WTC11 (cell line): Measurements from ENCODE around the gene CRAMP1. TPM values are rescaled to one million over a fixed set of nuclear protein-coding genes. Genes with fewer than 3 reads are reported as not detected.

Experiments used
- ATAC-seq: fragments of 200-7000 bp; cut with Tn5 transposase; 2 replicates; pipeline ENCODE4 v1.10.0; 2021; ENCODE audit warnings: mild to moderate bottlenecking, moderate library complexity
- CTCF ChIA-PET: fragments of 300-600 bp; sonication (Branson Sonifier 250); formaldehyde crosslinking; loops from one replicate; lab custom pipeline; 2021; ENCODE audit warnings: antibody characterized with exemption; lab: Charles Lee
- POLR2A ChIA-PET: fragments of 350-600 bp; sonication (Branson Sonifier 250); formaldehyde crosslinking; loops from one replicate; lab custom pipeline; 2021; ENCODE audit warnings: antibody characterized with exemption; lab: Charles Lee
- DNase-seq: peaks from one replicate; pipeline ENCODE4 v3.0.0; 2021; ENCODE audit warnings: low spot score
- H3K27ac Mint-ChIP-seq: 2 replicates; pipeline ENCODE4 v1.8.0; 2021; ENCODE audit warnings: mixed read lengths
- H3K27me3 Mint-ChIP-seq: 2 replicates; pipeline ENCODE4 v1.8.0; 2021; ENCODE audit warnings: low read depth, mild to moderate bottlenecking, moderate library complexity, mixed read lengths
- H3K36me3 Mint-ChIP-seq: 2 replicates; pipeline ENCODE4 v1.8.0; 2021; ENCODE audit warnings: mixed read lengths
- H3K4me1 Mint-ChIP-seq: 2 replicates; pipeline ENCODE4 v1.8.0; 2022; ENCODE audit warnings: mixed read lengths
- H3K4me3 Mint-ChIP-seq: 2 replicates; pipeline ENCODE4 v1.8.0; 2021; ENCODE audit warnings: mild to moderate bottlenecking, moderate library complexity, mixed read lengths
- H3K9me3 Mint-ChIP-seq: 2 replicates; pipeline ENCODE4 v1.8.0; 2021; ENCODE audit warnings: mixed read lengths
- AR ChIP-seq: fragments of 250-450 bp; sonication (Bioruptor Pico); IDR thresholded peaks from 2 replicates; pipeline ENCODE4 v1.9.0; 2021; ENCODE audit warnings: mild to moderate bottlenecking
- ATF2 ChIP-seq: sonication (generic); formaldehyde crosslinking; IDR thresholded peaks from 2 replicates; pipeline ENCODE4 v1.8.1; 2022; ENCODE audit warnings: low read depth, missing genetic modification reagents, borderline replicate concordance
- CDX4 ChIP-seq: fragments of 250-450 bp; sonication (Bioruptor Pico); IDR thresholded peaks from 2 replicates; pipeline ENCODE4 v1.9.0; 2021; ENCODE audit warnings: moderate library complexity, mild to moderate bottlenecking, inconsistent platforms, borderline replicate concordance
- CREB1 ChIP-seq: sonication (generic); formaldehyde crosslinking; IDR thresholded peaks from 2 replicates; pipeline ENCODE4 v1.8.0; 2023; ENCODE audit warnings: mild to moderate bottlenecking, missing genetic modification reagents
- E2F5 ChIP-seq: sonication (generic); formaldehyde crosslinking; IDR thresholded peaks from 2 replicates; pipeline ENCODE4 v1.8.1; 2022; ENCODE audit warnings: mild to moderate bottlenecking, moderate library complexity, missing genetic modification reagents
- FOXK1 ChIP-seq: sonication (generic); formaldehyde crosslinking; IDR thresholded peaks from 2 replicates; pipeline ENCODE4 v1.8.0; 2022; ENCODE audit warnings: mild to moderate bottlenecking, moderate library complexity, missing genetic modification reagents
- GRHL2 ChIP-seq: fragments of 250-450 bp; sonication (Bioruptor Pico); IDR thresholded peaks from 2 replicates; pipeline ENCODE4 v1.8.0; 2022; ENCODE audit warnings: mild to moderate bottlenecking, moderate library complexity; ENCODE audit not compliant: insufficient replicate concordance, severe bottlenecking
- JAZF1 ChIP-seq: fragments of 250-450 bp; sonication (Bioruptor Pico); IDR thresholded peaks from 2 replicates; pipeline ENCODE4 v1.9.0; 2021; ENCODE audit warnings: moderate library complexity, mild to moderate bottlenecking, inconsistent platforms
- NFATC4 ChIP-seq: fragments of 250-450 bp; sonication (Bioruptor Pico); IDR thresholded peaks from 2 replicates; pipeline ENCODE4 v1.9.0; 2021; ENCODE audit warnings: mild to moderate bottlenecking
- NFE2L1 ChIP-seq: sonication (generic); formaldehyde crosslinking; IDR thresholded peaks from 2 replicates; pipeline ENCODE4 v1.8.1; 2023; ENCODE audit warnings: missing genetic modification reagents
- NR1H2 ChIP-seq: sonication (generic); formaldehyde crosslinking; IDR thresholded peaks from 2 replicates; pipeline ENCODE4 v1.9.0; 2021; ENCODE audit warnings: mild to moderate bottlenecking, moderate library complexity, missing genetic modification reagents
- RELA ChIP-seq: sonication (generic); formaldehyde crosslinking; IDR thresholded peaks from 2 replicates; pipeline ENCODE4 v1.8.1; 2022; ENCODE audit warnings: missing genetic modification reagents, mild to moderate bottlenecking, borderline replicate concordance
- ZNF263 ChIP-seq: sonication (generic); formaldehyde crosslinking; IDR thresholded peaks from 2 replicates; pipeline ENCODE4 v1.8.1; 2022; ENCODE audit warnings: low read depth, mild to moderate bottlenecking, moderate library complexity, missing genetic modification reagents
- ZNF317 ChIP-seq: sonication (generic); formaldehyde crosslinking; IDR thresholded peaks from 2 replicates; pipeline ENCODE4 v1.8.1; 2023; ENCODE audit warnings: low read depth, mild to moderate bottlenecking, moderate library complexity, missing genetic modification reagents, borderline replicate concordance
- total RNA-seq: library from RNA; stranded (reverse); gene quantifications from 3 replicates; pipeline ENCODE4 v1.2.3, GENCODE V29; 2021
- TF ChIP-seq, protein P1 (sequence below): sonication (generic); formaldehyde crosslinking; IDR thresholded peaks from 2 replicates; pipeline ENCODE4 v1.8.0; 2023; ENCODE audit warnings: missing genetic modification reagents, mild to moderate bottlenecking, borderline replicate concordance
- TF ChIP-seq, protein P2 (sequence below): sonication (generic); formaldehyde crosslinking; IDR thresholded peaks from 2 replicates; pipeline ENCODE4 v1.8.0; 2023; ENCODE audit warnings: missing genetic modification reagents
- TF ChIP-seq, protein P3 (sequence below): sonication (generic); formaldehyde crosslinking; IDR thresholded peaks from 2 replicates; pipeline ENCODE4 v1.8.0; 2022; ENCODE audit warnings: mild to moderate bottlenecking, missing genetic modification reagents
- TF ChIP-seq, protein P4 (sequence below): sonication (generic); formaldehyde crosslinking; IDR thresholded peaks from 2 replicates; pipeline ENCODE4 v1.8.0; 2022; ENCODE audit warnings: mild to moderate bottlenecking, missing genetic modification reagents

Gene CRAMP1
- total RNA-seq, 1 experiment from 2014 or later, result 27.4 TPM

DNA sequence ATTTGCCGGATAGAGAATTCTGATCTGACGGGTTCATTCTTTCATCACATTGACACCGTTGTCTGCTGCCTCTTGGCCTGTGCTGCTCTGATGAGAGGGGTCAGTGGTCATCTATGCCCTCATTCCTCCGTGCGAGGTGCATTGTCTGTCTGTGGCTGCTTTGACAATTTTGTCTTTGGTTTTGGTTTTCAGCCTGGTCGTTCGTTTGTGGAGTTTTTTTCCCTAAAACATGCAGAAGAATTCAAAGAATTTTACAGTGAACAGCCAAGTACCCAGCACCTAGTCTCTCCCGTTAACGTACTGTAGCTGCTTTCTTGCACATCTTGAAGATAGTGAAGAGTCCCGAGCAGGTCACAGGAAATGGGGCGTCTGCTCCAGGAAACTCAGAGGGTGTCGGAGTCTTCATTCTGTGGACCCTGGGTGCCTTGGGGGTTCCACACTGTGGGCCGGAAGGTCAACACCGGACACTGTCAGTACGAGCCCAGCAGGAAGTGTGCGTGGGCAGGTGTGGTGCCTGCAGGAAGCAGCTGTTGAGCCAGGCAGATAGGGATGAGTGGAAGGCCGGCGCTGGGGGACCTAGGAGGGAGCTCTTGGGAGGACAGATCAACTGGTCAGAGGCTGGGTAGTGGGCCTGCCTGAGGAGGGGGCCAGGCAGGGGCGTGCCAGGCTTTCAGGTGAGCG lies 28.2 kb downstream of the CRAMP1 start:
- peaks cover 44% of the 10 kb centered on the region for H3K36me3 Mint-ChIP-seq
- no peak for DNase-seq
- TF ChIP-seq E2F5 (CRISPR knock-in tag) (no peak), JAZF1 (CRISPR knock-in tag) (no peak), NFATC4 (CRISPR knock-in tag) (no peak), ZNF263 (CRISPR knock-in tag) (no peak), ZNF317 (CRISPR knock-in tag) (no peak), RELA (CRISPR knock-in tag) (no peak), FOXK1 (CRISPR knock-in tag) (no peak), ATF2 (CRISPR knock-in tag) (no peak), AR (CRISPR knock-in tag) (no peak), NR1H2 (CRISPR knock-in tag) (no peak), CDX4 (CRISPR knock-in tag) (no peak), CREB1 (CRISPR knock-in tag) (no peak), NFE2L1 (CRISPR knock-in tag) (no peak), GRHL2 (CRISPR knock-in tag) (no peak)
- TF ChIP-seq, protein P1, sequence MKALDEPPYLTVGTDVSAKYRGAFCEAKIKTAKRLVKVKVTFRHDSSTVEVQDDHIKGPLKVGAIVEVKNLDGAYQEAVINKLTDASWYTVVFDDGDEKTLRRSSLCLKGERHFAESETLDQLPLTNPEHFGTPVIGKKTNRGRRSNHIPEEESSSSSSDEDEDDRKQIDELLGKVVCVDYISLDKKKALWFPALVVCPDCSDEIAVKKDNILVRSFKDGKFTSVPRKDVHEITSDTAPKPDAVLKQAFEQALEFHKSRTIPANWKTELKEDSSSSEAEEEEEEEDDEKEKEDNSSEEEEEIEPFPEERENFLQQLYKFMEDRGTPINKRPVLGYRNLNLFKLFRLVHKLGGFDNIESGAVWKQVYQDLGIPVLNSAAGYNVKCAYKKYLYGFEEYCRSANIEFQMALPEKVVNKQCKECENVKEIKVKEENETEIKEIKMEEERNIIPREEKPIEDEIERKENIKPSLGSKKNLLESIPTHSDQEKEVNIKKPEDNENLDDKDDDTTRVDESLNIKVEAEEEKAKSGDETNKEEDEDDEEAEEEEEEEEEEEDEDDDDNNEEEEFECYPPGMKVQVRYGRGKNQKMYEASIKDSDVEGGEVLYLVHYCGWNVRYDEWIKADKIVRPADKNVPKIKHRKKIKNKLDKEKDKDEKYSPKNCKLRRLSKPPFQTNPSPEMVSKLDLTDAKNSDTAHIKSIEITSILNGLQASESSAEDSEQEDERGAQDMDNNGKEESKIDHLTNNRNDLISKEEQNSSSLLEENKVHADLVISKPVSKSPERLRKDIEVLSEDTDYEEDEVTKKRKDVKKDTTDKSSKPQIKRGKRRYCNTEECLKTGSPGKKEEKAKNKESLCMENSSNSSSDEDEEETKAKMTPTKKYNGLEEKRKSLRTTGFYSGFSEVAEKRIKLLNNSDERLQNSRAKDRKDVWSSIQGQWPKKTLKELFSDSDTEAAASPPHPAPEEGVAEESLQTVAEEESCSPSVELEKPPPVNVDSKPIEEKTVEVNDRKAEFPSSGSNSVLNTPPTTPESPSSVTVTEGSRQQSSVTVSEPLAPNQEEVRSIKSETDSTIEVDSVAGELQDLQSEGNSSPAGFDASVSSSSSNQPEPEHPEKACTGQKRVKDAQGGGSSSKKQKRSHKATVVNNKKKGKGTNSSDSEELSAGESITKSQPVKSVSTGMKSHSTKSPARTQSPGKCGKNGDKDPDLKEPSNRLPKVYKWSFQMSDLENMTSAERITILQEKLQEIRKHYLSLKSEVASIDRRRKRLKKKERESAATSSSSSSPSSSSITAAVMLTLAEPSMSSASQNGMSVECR (CRISPR knock-in tag), result no peak
- TF ChIP-seq, protein P2, sequence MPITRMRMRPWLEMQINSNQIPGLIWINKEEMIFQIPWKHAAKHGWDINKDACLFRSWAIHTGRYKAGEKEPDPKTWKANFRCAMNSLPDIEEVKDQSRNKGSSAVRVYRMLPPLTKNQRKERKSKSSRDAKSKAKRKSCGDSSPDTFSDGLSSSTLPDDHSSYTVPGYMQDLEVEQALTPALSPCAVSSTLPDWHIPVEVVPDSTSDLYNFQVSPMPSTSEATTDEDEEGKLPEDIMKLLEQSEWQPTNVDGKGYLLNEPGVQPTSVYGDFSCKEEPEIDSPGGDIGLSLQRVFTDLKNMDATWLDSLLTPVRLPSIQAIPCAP (CRISPR knock-in tag), result no peak
- TF ChIP-seq, protein P3, sequence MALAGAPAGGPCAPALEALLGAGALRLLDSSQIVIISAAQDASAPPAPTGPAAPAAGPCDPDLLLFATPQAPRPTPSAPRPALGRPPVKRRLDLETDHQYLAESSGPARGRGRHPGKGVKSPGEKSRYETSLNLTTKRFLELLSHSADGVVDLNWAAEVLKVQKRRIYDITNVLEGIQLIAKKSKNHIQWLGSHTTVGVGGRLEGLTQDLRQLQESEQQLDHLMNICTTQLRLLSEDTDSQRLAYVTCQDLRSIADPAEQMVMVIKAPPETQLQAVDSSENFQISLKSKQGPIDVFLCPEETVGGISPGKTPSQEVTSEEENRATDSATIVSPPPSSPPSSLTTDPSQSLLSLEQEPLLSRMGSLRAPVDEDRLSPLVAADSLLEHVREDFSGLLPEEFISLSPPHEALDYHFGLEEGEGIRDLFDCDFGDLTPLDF (CRISPR knock-in tag), result no peak
- TF ChIP-seq, protein P4, sequence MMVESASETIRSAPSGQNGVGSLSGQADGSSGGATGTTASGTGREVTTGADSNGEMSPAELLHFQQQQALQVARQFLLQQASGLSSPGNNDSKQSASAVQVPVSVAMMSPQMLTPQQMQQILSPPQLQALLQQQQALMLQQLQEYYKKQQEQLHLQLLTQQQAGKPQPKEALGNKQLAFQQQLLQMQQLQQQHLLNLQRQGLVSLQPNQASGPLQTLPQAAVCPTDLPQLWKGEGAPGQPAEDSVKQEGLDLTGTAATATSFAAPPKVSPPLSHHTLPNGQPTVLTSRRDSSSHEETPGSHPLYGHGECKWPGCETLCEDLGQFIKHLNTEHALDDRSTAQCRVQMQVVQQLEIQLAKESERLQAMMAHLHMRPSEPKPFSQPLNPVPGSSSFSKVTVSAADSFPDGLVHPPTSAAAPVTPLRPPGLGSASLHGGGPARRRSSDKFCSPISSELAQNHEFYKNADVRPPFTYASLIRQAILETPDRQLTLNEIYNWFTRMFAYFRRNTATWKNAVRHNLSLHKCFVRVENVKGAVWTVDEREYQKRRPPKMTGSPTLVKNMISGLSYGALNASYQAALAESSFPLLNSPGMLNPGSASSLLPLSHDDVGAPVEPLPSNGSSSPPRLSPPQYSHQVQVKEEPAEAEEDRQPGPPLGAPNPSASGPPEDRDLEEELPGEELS (CRISPR knock-in tag), result no peak
- ATAC-seq, result no peak
- no peak overlapping the region for H3K27ac Mint-ChIP-seq
- no peaks in the 10 kb centered on the region for H3K4me1 Mint-ChIP-seq
- no peaks in the 10 kb centered on the region for H3K27me3 Mint-ChIP-seq
- no peak overlapping the region for H3K4me3 Mint-ChIP-seq
- POLR2A ChIA-PET, result no interaction called here
- H3K9me3 Mint-ChIP-seq, result no peaks in the 10 kb centered on the region
- CTCF ChIA-PET, result no interaction called here
